NCI-H748 (cell line): Measurements from ENCODE around the gene GANC.
A peak's percentile ranks its signal among the peaks of the same experiment; 100 is the strongest.
"Not testable (repeated sequence)": the region's sequence is repeated elsewhere in the genome, so short reads cannot be mapped to it uniquely, and the experiment has no call there.

Source experiments
- DNase-seq: peaks from one replicate; lab custom pipeline; 2025; ENCODE audit not compliant: unreplicated experiment; lab: John Stamatoyannopoulos, UW

Gene GANC

GRCh38 chr15:42272939-42273899 is at the start of gene GANC, which contains the start of gene TMEM87A:
TSS of gene GANC (plus strand) at chr15:42273201. CDS start at chr15:42274482, 1,281 bp downstream.
TSS of gene TMEM87A (minus strand) at chr15:42273433. CDS start at chr15:42273398, 35 bp downstream.
- peak; percentile 97 for DNase-seq

- peak; percentile 0 for DNase-seq
Measured at GRCh38 chr15:42226648-42227047, 46.4 kb upstream of the GANC start.

GRCh38 chr15:42228036-42228435 is 45.0 kb upstream of the GANC start:
- no peak for DNase-seq

GRCh38 chr15:42228981-42229380 is 44.0 kb upstream of the GANC start:
- not testable (repeated sequence) for DNase-seq

- DNase-seq = no peak
Measured at GRCh38 chr15:42231088-42231487, 41.9 kb upstream of the GANC start.

GRCh38 chr15:42232606-42233005 is 40.4 kb upstream of the GANC start:
- DNase-seq = no peak

- DNase-seq = no peak
Measured at GRCh38 chr15:42233107-42233506, 39.9 kb upstream of the GANC start.

- DNase-seq = no peak
Measured at GRCh38 chr15:42239528-42240182, 33.3 kb upstream of the GANC start.

GRCh38 chr15:42240823-42241222 is 32.2 kb upstream of the GANC start:
- no peak for DNase-seq

GRCh38 chr15:42253300-42253699 is 19.7 kb upstream of the GANC start:
- DNase-seq = no peak

- no peak for DNase-seq
Measured at GRCh38 chr15:42264795-42265194, 8.2 kb upstream of the GANC start.

- no peak for DNase-seq
Measured at GRCh38 chr15:42267286-42267685, 5.7 kb upstream of the GANC start.

GRCh38 chr15:42270551-42270950 is 2.5 kb upstream of the GANC start:
- DNase-seq = no peak

- DNase-seq = no peak
Measured at GRCh38 chr15:42270996-42271395, 2.0 kb upstream of the GANC start.

- DNase-seq = peak; percentile 48
Measured at GRCh38 chr15:42273900-42274701, 1.1 kb downstream of the GANC start.

- no peak for DNase-seq
Measured at GRCh38 chr15:42274702-42274989, 1.6 kb downstream of the GANC start.

- no peak for DNase-seq
Measured at GRCh38 chr15:42275780-42276391, 2.9 kb downstream of the GANC start.

- no peak for DNase-seq
Measured at GRCh38 chr15:42276762-42277161, 3.8 kb downstream of the GANC start.

GRCh38 chr15:42279234-42279723 is 6.3 kb downstream of the GANC start:
- DNase-seq = no peak

GRCh38 chr15:42282344-42282743 is 9.3 kb downstream of the GANC start:
- DNase-seq = no peak

GRCh38 chr15:42282926-42283325 is 9.9 kb downstream of the GANC start:
- DNase-seq = no peak
